Measurements from ENCODE around the gene ENPP1. TPM values are rescaled to one million over a fixed set of nuclear protein-coding genes. Genes with fewer than 3 reads are reported as not detected.

ENPP1 gene
- total and polyA plus RNA-seq, 3 donors from 2014 or later = 8.3 to 16.0 (median 12.0) TPM

- WGBS, 2 donors = 73 to 91% methylated on average over 1 of the region's 1 CpG
- intact Hi-C loops (cut with DNase I; ENCODE audit: low total_unique reads) = no loop called here
- Histone ChIP-seq H3K9me3 (no peaks in the 10 kb centered on the region), H3K4me1 (no peaks in the 10 kb centered on the region), H3K27me3 (no peaks in the 10 kb centered on the region), H3K4me3 (no peak overlapping the region), H3K27ac (no peak overlapping the region), H3K36me3 (ENCODE audit: low read depth, missing control alignments) (no peaks in the 10 kb centered on the region)
- DNase-seq = no peak
- TF ChIP-seq POLR2A (IDR thresholded peaks at IDR 0.05) (no peak), CTCF (IDR thresholded peaks at IDR 0.05) (no peak)
Observed at GRCh38 chr6:131838051-131838450, 30.2 kb downstream of the ENPP1 start.

DNA sequence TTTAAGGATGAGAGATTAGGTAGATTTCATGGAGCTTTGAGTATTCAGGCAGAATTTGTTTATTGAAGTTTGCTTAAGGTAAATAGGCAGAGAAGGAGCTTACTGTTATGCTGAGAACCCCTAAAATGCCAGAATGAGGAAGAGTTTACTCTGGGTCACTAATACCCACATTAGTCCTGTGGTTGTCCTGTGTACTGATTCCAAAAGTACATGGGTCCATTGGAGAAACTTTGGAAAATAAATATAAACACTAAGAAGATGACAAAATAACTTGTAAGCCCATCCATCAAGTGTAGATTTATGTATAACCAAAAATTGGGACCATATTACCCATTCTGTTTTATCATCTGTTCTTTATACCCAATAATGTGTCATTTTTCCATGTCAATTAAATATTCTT lies 31.6 kb downstream of the ENPP1 start:
- no peak for TF ChIP-seq POLR2A (IDR thresholded peaks at IDR 0.05)
- no peak for TF ChIP-seq CTCF (IDR thresholded peaks at IDR 0.05)
- H3K4me1 ChIP-seq = no peaks in the 10 kb centered on the region
- no peaks in the 10 kb centered on the region for H3K9me3 ChIP-seq
- H3K36me3 ChIP-seq (ENCODE audit: low read depth, missing control alignments) = no peaks in the 10 kb centered on the region
- no peak overlapping the region for H3K4me3 ChIP-seq
- intact Hi-C loops (cut with DNase I; ENCODE audit: low total_unique reads) = no loop called here
- H3K27ac ChIP-seq = no peak overlapping the region
- H3K27me3 ChIP-seq = no peaks in the 10 kb centered on the region
- no peak for DNase-seq

DNA sequence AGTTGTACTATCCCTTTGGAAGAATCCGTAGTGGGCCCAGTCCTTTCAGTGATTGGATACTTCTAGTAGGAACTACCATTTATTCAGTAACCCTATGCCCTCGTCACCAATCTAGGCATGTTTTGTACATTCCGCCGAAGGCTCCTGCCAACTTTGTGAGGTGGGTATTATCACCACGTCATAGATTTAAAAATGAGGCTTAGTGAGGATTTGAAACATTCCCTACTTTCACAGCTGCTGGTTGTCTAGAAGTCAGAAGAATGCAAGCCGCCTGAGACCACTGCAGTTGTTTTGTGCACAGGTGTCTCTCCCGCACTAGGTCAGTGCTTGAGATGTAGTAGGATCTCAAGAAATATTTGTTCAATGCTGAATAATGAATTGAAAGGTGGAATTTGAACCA lies 32.6 kb downstream of the ENPP1 start:
- Histone ChIP-seq H3K9me3 (no peaks in the 10 kb centered on the region), H3K4me1 (no peaks in the 10 kb centered on the region), H3K27me3 (no peaks in the 10 kb centered on the region), H3K4me3 (no peak overlapping the region), H3K36me3 (ENCODE audit: low read depth, missing control alignments) (no peaks in the 10 kb centered on the region), H3K27ac (no peak overlapping the region)
- TF ChIP-seq CTCF (IDR thresholded peaks at IDR 0.05) (no peak), POLR2A (IDR thresholded peaks at IDR 0.05) (no peak)
- no peak for DNase-seq
- intact Hi-C loops (cut with DNase I; ENCODE audit: low total_unique reads) = no loop called here
- WGBS, 2 donors = 93 to 94% methylated on average over 7 of the region's 7 CpGs

DNA sequence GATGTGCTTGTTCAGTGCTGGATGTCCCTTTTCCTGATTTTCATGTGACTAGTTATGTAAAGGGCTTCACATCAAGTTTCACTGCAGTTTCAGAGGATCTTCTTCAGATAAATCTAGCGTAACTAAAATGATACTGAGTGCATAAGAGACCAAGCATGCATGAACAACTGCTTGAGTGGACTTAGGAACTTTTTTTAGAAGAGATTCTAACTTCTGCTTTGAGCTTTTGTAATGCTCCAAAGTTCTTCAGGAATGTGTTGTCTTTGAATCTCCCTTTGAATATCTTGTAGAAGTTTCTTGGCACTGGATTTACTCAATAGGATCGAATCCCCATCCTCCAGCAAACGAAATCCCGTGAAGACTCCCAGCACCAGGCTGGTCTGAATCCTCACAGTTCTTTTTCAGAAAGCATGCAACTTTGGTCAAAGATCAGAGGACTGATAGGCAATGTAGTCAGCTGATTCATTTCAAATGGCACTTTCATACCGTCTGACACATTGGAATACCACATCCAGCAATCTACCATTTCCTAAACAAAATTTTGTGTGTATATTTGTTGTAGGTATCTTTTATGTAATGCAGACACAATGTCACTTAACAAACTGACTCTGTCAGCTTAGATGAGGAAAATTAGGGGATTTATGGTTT lies 33.2 kb downstream of the ENPP1 start:
- Histone ChIP-seq H3K27me3 (no peaks in the 10 kb centered on the region), H3K27ac (no peak overlapping the region), H3K4me1 (no peaks in the 10 kb centered on the region), H3K36me3 (ENCODE audit: low read depth, missing control alignments) (no peaks in the 10 kb centered on the region), H3K9me3 (no peaks in the 10 kb centered on the region), H3K4me3 (no peak overlapping the region)
- DNase-seq = no peak
- no peak for TF ChIP-seq POLR2A (IDR thresholded peaks at IDR 0.05)
- no peak for TF ChIP-seq CTCF (IDR thresholded peaks at IDR 0.05)
- 92 to 94% methylated on average over 5 of the region's 5 CpGs for WGBS, 2 donors
- intact Hi-C loops (cut with DNase I; ENCODE audit: low total_unique reads) = no loop called here

DNA sequence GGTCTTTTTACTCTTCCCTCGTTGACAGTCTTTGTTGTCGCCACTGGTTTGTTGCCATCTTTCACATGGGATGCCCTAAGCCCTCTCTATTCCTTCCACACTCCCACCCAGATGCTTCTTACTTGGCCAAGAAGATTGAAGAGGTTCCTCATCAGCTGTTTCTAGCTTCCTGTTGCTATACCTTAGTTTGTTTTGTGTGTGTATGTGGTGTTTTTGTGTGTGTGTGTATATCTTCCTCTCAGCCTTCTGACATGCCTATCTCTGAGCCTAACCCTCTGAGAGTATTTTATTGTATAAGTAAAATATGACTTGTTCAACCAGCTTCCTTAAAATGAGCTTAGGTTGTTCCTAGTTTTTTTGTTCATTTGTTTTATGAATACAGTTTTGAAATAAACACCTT lies 35.9 kb downstream of the ENPP1 start:
- 85 to 100% methylated on average over 2 of the region's 2 CpGs for WGBS, 2 donors
- intact Hi-C loops (cut with DNase I; ENCODE audit: low total_unique reads) = no loop called here
- Histone ChIP-seq H3K36me3 (ENCODE audit: low read depth, missing control alignments) (no peaks in the 10 kb centered on the region), H3K27me3 (no peaks in the 10 kb centered on the region), H3K27ac (no peak overlapping the region), H3K4me3 (no peak overlapping the region), H3K4me1 (no peaks in the 10 kb centered on the region), H3K9me3 (no peaks in the 10 kb centered on the region)
- DNase-seq = no peak
- TF ChIP-seq CTCF (IDR thresholded peaks at IDR 0.05) (no peak), POLR2A (IDR thresholded peaks at IDR 0.05) (no peak)
